ENCODE data around the gene HOXA13. TPM values are rescaled to one million over a fixed set of nuclear protein-coding genes. Genes with fewer than 3 reads are reported as not detected.
A peak's percentile ranks its signal among the peaks of the same experiment; 100 is the strongest.

HOXA13 gene
- total RNA-seq, 4 donors from 2014 or later, result 0.12 TPM; not detected in 3

- 100% methylated on average over 1 of the region's 1 CpG; no CpG with 5 or more reads in 1 of the 2 donors for WGBS, 2 donors (ENCODE audit: low coverage in 1 of 2)
- no peak for ATAC-seq
- Histone ChIP-seq H3K36me3 (no peaks in the 10 kb centered on the region), H3K27me3 (peaks cover 100% of the 10 kb centered on the region), H3K4me1 (peaks cover 0 to 27% (median 4%) of the 10 kb centered on the region in 3 donors), H3K4me3 (no peak overlapping the region), H3K27ac (no peak overlapping the region), H3K9me3 (no peaks in the 10 kb centered on the region)
- TF ChIP-seq POLR2A (IDR thresholded peaks at IDR 0.05) (no peak), CTCF (IDR thresholded peaks at IDR 0.05) (no peak), EP300 (IDR thresholded peaks at IDR 0.05) (no peak), POLR2AphosphoS5 (IDR thresholded peaks at IDR 0.05) (no peak)
Observed at GRCh38 chr7:27211084-27211446, 11.2 kb upstream of the HOXA13 start.

GRCh38 chr7:27210441-27211083 is 10.7 kb upstream of the HOXA13 start:
- H3K36me3 ChIP-seq, result no peaks in the 10 kb centered on the region
- H3K27me3 ChIP-seq, result peaks cover 100% of the 10 kb centered on the region
- peak overlapping the region in 1 of 2 donors; percentile 31 for H3K4me3 ChIP-seq
- no peaks in the 10 kb centered on the region for H3K9me3 ChIP-seq
- no peak overlapping the region for H3K27ac ChIP-seq
- WGBS, 2 donors (ENCODE audit: low coverage in 1 of 2), result 5 to 13% methylated on average over 13 to 15 of the region's 32 CpGs
- TF ChIP-seq CTCF (IDR thresholded peaks at IDR 0.05) (peak in 3 of 4 experiments; percentile 67 to 82 (median 72)), POLR2AphosphoS5 (IDR thresholded peaks at IDR 0.05) (no peak)
- H3K4me1 ChIP-seq, result peaks cover 0 to 30% (median 4%) of the 10 kb centered on the region in 3 donors
- ATAC-seq, result no peak

GRCh38 chr7:27209933-27210440 is 10.1 kb upstream of the HOXA13 start:
- no peak for ATAC-seq
- H3K36me3 ChIP-seq, result no peaks in the 10 kb centered on the region
- H3K4me1 ChIP-seq, result peaks cover 0 to 36% (median 7%) of the 10 kb centered on the region in 3 donors
- H3K27ac ChIP-seq, result no peak overlapping the region
- H3K4me3 ChIP-seq, result no peak overlapping the region
- TF ChIP-seq POLR2AphosphoS5 (IDR thresholded peaks at IDR 0.05) (no peak), EP300 (IDR thresholded peaks at IDR 0.05) (no peak)
- 35% methylated on average over 5 of the region's 11 CpGs; no CpG with 5 or more reads in 1 of the 2 donors for WGBS, 2 donors (ENCODE audit: low coverage in 1 of 2)
- no peaks in the 10 kb centered on the region for H3K9me3 ChIP-seq
- peaks cover 100% of the 10 kb centered on the region for H3K27me3 ChIP-seq

- peaks cover 0 to 43% (median 7%) of the 10 kb centered on the region in 3 donors for H3K4me1 ChIP-seq
- H3K27ac ChIP-seq, result no peak overlapping the region
- TF ChIP-seq CTCF (IDR thresholded peaks at IDR 0.05) (no peak), EP300 (IDR thresholded peaks at IDR 0.05) (no peak), POLR2A (IDR thresholded peaks at IDR 0.05) (no peak), POLR2AphosphoS5 (IDR thresholded peaks at IDR 0.05) (no peak)
- no peak overlapping the region for H3K4me3 ChIP-seq
- no peaks in the 10 kb centered on the region for H3K36me3 ChIP-seq
- no peak for ATAC-seq
- WGBS, 2 donors (ENCODE audit: low coverage in 1 of 2), result 91 to 100% methylated on average over 3 to 4 of the region's 4 CpGs
- H3K27me3 ChIP-seq, result peaks cover 100% of the 10 kb centered on the region
- H3K9me3 ChIP-seq, result no peaks in the 10 kb centered on the region
Observed at GRCh38 chr7:27208998-27209397, 9.1 kb upstream of the HOXA13 start.

- no peak overlapping the region for H3K27ac ChIP-seq
- H3K9me3 ChIP-seq, result no peaks in the 10 kb centered on the region
- peaks cover 100% of the 10 kb centered on the region for H3K27me3 ChIP-seq
- H3K36me3 ChIP-seq, result no peaks in the 10 kb centered on the region
- no peak for ATAC-seq
- no peak for TF ChIP-seq POLR2A (IDR thresholded peaks at IDR 0.05)
- no peak for TF ChIP-seq EP300 (IDR thresholded peaks at IDR 0.05)
- TF ChIP-seq POLR2AphosphoS5 (IDR thresholded peaks at IDR 0.05), result no peak
- TF ChIP-seq CTCF (IDR thresholded peaks at IDR 0.05), result no peak
- 54 to 77% methylated on average over 7 of the region's 7 CpGs for WGBS, 2 donors (ENCODE audit: low coverage in 1 of 2)
- peaks cover 0 to 30% (median 3%) of the 10 kb centered on the region in 3 donors for H3K4me1 ChIP-seq
- no peak overlapping the region for H3K4me3 ChIP-seq
Observed at GRCh38 chr7:27207348-27207985, 7.6 kb upstream of the HOXA13 start.
